K562 (cell line): Measurements from ENCODE around the gene PTP4A1. TPM values are rescaled to one million over a fixed set of nuclear protein-coding genes. Genes with fewer than 3 reads are reported as not detected.
A peak's percentile ranks its signal among the peaks of the same experiment; 100 is the strongest.

Experiments
- ATAC-seq: fragments of 200-7000 bp; cut with Tn5 transposase; 3 replicates; pipeline ENCODE4 v1.9.1; 2020; ENCODE audit warnings: moderate library complexity
- BruUV-seq: library from RNA; stranded (reverse); fragments of 400-500 nt; replicated peaks from 2 replicates; lab custom pipeline; 2021; lab: Mats Ljungman, UMichigan
- CTCF ChIA-PET: fragments of 300-600 bp; formaldehyde crosslinking; extraction: SDS; loops from one replicate; lab custom pipeline; 2021; ENCODE audit warnings: low intra/inter-chr PET ratio; lab: Yijun Ruan, JAX
- POLR2A ChIA-PET: fragments of 300-600, 350-650 bp; sonication (Branson Sonifier 250); formaldehyde crosslinking; extraction: SDS; loops from one replicate; lab custom pipeline; 2021; ENCODE audit warnings: antibody characterized with exemption, inconsistent platforms; lab: Yijun Ruan, JAX
- DNase-seq, 4 experiments: peaks; one replicate each; pipeline versions ENCODE4 v3.0.0 to v3.0.0-alpha.2; 2011 to 2018; ENCODE audit warnings: low spot score in 3 of 4, mixed read lengths in 3 of 4; ENCODE audit errors: extremely low read depth in 1 of 4
- FAIRE-seq: peaks from 2 replicates; lab custom pipeline; 2011; peaks lifted over from hg19 to GRCh38; lab: Jason Lieb, UNC
- H2AFZ ChIP-seq: 2 replicates; pipeline ENCODE4 v1.6.0; 2011; ENCODE audit warnings: low read depth, low read length, control low read depth, inconsistent platforms
- H3K27ac ChIP-seq: fragments of 200-600 bp; 3 replicates; pipeline ENCODE4 v1.8.0; 2011; ENCODE audit warnings: low read depth, mild to moderate bottlenecking, control low read depth, inconsistent platforms, low read length, moderate library complexity, mixed read lengths; ENCODE audit errors: extremely low read depth
- H3K27me3 ChIP-seq, 2 experiments: fragments of 300-600 bp in 1 of 2; 2 replicates in 1 of 2; 3 replicates in 1 of 2; pipeline versions ENCODE4 v1.6.0 to v1.8.0; 2011; ENCODE audit warnings: inconsistent platforms in 2 of 2, low read length in 2 of 2, mild to moderate bottlenecking in 1 of 2, mixed read lengths in 1 of 2, moderate library complexity in 1 of 2; ENCODE audit not compliant: control insufficient read depth in 2 of 2, insufficient read depth in 2 of 2
- H3K36me3 ChIP-seq: fragments of 300-600 bp; 3 replicates; pipeline ENCODE4 v1.8.0; 2011; ENCODE audit warnings: mild to moderate bottlenecking, low read length, inconsistent platforms; ENCODE audit not compliant: control insufficient read depth, insufficient read depth
- H3K4me1 ChIP-seq, 2 experiments: fragments of 200-600 bp in 1 of 2; replicated peaks in 1 of 2; 2 replicates in 1 of 2; 3 replicates in 1 of 2; pipeline versions ENCODE4 v1.5.1 to v1.8.0; 2011; ENCODE audit warnings: inconsistent platforms in 2 of 2, low read length in 2 of 2, mild to moderate bottlenecking in 1 of 2, mixed read lengths in 1 of 2, moderate library complexity in 1 of 2; ENCODE audit not compliant: control insufficient read depth in 2 of 2, insufficient read depth in 2 of 2
- H3K4me2 ChIP-seq: 2 replicates; pipeline ENCODE4 v1.6.1; 2011; ENCODE audit warnings: low read length, control low read depth, inconsistent platforms, mixed read lengths; ENCODE audit not compliant: insufficient read depth
- H3K4me3 ChIP-seq: fragments of 200-600 bp; sonication (generic), shearing (Covaris generic); 2 replicates; pipeline ENCODE4 v1.5.1; 2016; ENCODE audit warnings: control low read depth, inconsistent platforms
- H3K79me2 ChIP-seq: fragments of 200-600 bp; 3 replicates; pipeline ENCODE4 v1.8.0; 2011; ENCODE audit warnings: low read length, inconsistent platforms; ENCODE audit not compliant: control insufficient read depth, insufficient read depth
- H3K9ac ChIP-seq, 2 experiments: 2 replicates each; pipeline versions ENCODE4 v1.6.0 to v1.6.1; 2011; ENCODE audit warnings: low read depth in 2 of 2, low read length in 2 of 2, control low read depth in 1 of 2, inconsistent platforms in 1 of 2, mild to moderate bottlenecking in 1 of 2, mixed read lengths in 1 of 2; ENCODE audit not compliant: insufficient read depth in 1 of 2
- H3K9me1 ChIP-seq: one replicate; pipeline ENCODE4 v1.6.0; 2011; ENCODE audit warnings: inconsistent platforms, mild to moderate bottlenecking, low read length, moderate library complexity; ENCODE audit not compliant: control insufficient read depth, insufficient read depth
- H3K9me3 ChIP-seq: replicated peaks from 2 replicates; pipeline ENCODE4 v1.5.1; 2011; ENCODE audit warnings: low read depth, low read length, inconsistent platforms; ENCODE audit not compliant: control insufficient read depth, insufficient read depth
- H4K20me1 ChIP-seq: replicated peaks from 2 replicates; pipeline ENCODE4 v1.6.1; 2011; ENCODE audit warnings: low read length, inconsistent platforms, mixed read lengths; ENCODE audit not compliant: control insufficient read depth, insufficient read depth
- FOXK2 ChIP-seq, 2 experiments: fragments of 450-650 bp; IDR thresholded peaks in 1 of 2; conservative IDR thresholded peaks in 1 of 2; 2 replicates each; pipeline ENCODE4 v1.6.1; 2016; ENCODE audit warnings: low read depth in 2 of 2, mild to moderate bottlenecking in 1 of 2
- HEY1 ChIP-seq: fragments of 250-450 bp; sonication (Bioruptor Pico); IDR thresholded peaks from 2 replicates; pipeline ENCODE4 v1.5.0; 2020; ENCODE audit warnings: mild to moderate bottlenecking, moderate library complexity, borderline replicate concordance
- HLTF ChIP-seq: fragments of 450-650 bp; IDR thresholded peaks from 2 replicates; pipeline ENCODE4 v1.6.1; 2016
- RBFOX2 ChIP-seq: fragments of 200-400 bp; formaldehyde crosslinking; IDR thresholded peaks from 2 replicates; pipeline ENCODE4 v1.6.1; 2017; ENCODE audit warnings: low read depth, mild to moderate bottlenecking, low read length, moderate library complexity
- SREBF2 ChIP-seq: sonication (generic); formaldehyde crosslinking; IDR thresholded peaks from 2 replicates; pipeline ENCODE4 v1.4.0; 2020; ENCODE audit warnings: mild to moderate bottlenecking, missing genetic modification reagents
- ZNF212 ChIP-seq: fragments of 450-650 bp; formaldehyde crosslinking; IDR thresholded peaks from 2 replicates; pipeline ENCODE4 v1.4.0; 2020; ENCODE audit warnings: mild to moderate bottlenecking
- ZNF561 ChIP-seq: fragments of 450-650 bp; formaldehyde crosslinking; conservative IDR thresholded peaks from 2 replicates; pipeline ENCODE4 v1.4.0; 2020; ENCODE audit warnings: mild to moderate bottlenecking, moderate library complexity
- WGBS: fragments of 100-300 bp; shearing (Covaris generic); methylation state at CpG from one replicate; pipeline ENCODE4 v1.1.6; 2016; ENCODE audit warnings: low coverage, mixed read lengths; ENCODE audit not compliant: insufficient coverage; ENCODE audit errors: missing lambda C conversion rate; 5-methylcytosine and 5-hydroxymethylcytosine counted together
- in situ Hi-C: fragments of 300-500 bp; cut with MboI; formaldehyde crosslinking; loops from 4 replicates; pipeline ENCODE4 v1.15.0; 2018; ENCODE audit warnings: inconsistent platforms, mixed read lengths
- intact Hi-C: fragments of 100-400 bp; cut with micrococcal nuclease; formaldehyde crosslinking; loops from 2 replicates; pipeline ENCODE4 v1.14.2; 2022
- polyA plus RNA-seq, 8 experiments: library from polyadenylated mRNA; depleted of rRNA in 4 of 8; stranded (reverse) in 5 of 8; unstranded in 3 of 8; fragments of >200 nt; fragmentation: Nextera tagmentation in 2 of 8; fragmentation: Illumina TruSeq in 1 of 8; extraction: Ambion mirVana in 2 of 8; extraction: Trizol in 1 of 8; gene quantifications; 2 replicates each; pipeline versions ENCODE4 v1.2.1 to v1.2.3, GENCODE V29; 2011 to 2014; ENCODE audit warnings: inconsistent platforms in 1 of 8, missing spikeins in 1 of 8
- total RNA-seq, 7 experiments: library from RNA; depleted of rRNA in 6 of 7; stranded (reverse); fragments of >200 nt in 6 of 7; fragmentation: Illumina TruSeq in 2 of 7; extraction: Trizol in 2 of 7; gene quantifications; 2 replicates each; pipeline versions ENCODE4 v1.2.1 to v1.2.3, GENCODE V29; 2011 to 2021; ENCODE audit warnings: low replicate concordance in 1 of 7
- TF ChIP-seq, protein P1 (sequence below): fragments of 450-650 bp; formaldehyde crosslinking; IDR thresholded peaks from 2 replicates; pipeline ENCODE4 v1.4.0; 2020; ENCODE audit warnings: mild to moderate bottlenecking, moderate library complexity

PTP4A1 gene
- total and polyA plus RNA-seq, 9 of the 15 experiments (the other 6 are each of a cell fraction or from before 2014, with no cell fraction given): 3.7 to 67.5 (median 13.1) TPM

DNA sequence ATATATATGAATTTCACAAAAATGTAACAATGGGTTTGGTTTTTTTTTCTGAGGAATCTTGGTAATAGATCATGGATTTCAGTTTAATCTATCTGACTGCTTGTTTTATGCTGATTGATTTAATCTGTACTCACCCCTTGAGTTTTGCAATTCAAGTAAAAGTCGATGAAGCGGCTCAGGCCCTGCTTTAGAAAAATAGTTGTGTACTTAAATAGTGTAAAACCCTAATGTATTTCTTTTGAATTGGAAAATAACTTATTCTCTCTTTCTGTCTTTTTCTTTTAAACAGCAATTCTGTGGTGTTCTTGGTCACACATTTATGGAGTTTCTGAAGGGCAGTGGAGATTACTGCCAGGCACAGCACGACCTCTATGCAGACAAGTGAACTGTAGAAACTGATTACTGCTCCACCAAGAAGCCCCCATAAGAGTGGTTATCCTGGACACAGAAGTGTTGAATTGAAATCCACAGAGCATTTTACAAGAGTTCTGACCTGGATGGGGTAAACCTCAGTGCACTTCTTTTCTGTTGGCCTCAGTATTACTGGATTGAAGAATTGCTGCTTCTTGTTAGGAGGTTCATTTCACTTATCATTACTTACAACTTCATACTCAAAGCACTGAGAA, 4.0 kb downstream of the PTP4A1 start:
- intact Hi-C loops (loop anchor here (10.0 kb wide), 1 partner anchor 131 kb away; no protein-coding TSS in a partner anchor), in situ Hi-C loops (no loop called here)
- ChIA-PET POLR2A (interaction anchor here (0.6 kb wide), 1 partner anchor 38 kb away, joined by 3 read pairs; no protein-coding TSS in a partner anchor), CTCF (no interaction called here)
- Histone ChIP-seq H3K4me3 (no peak overlapping the region), H2AFZ (no peak overlapping the region), H3K9me3 (no peaks in the 10 kb centered on the region), H3K4me2 (no peak overlapping the region), H3K27ac (no peak overlapping the region), H3K9me1 (no peaks in the 10 kb centered on the region), H3K27me3 (no peaks in the 10 kb centered on the region), H4K20me1 (peaks cover 9% of the 10 kb centered on the region; the same call in 1 of the 2 replicates), H3K79me2 (peaks cover 57% of the 10 kb centered on the region), H3K4me1 (peaks cover 6 to 11% of the 10 kb centered on the region in 2 experiments; a peak in 3 of 5 replicates), H3K9ac (no peak overlapping the region), H3K36me3 (peaks cover 55% of the 10 kb centered on the region)
- ATAC-seq (no peak), FAIRE-seq (no peak), DNase-seq (no peak)
- TF ChIP-seq HEY1 (CRISPR knock-in tag): no peak
- TF ChIP-seq RBFOX2: 0 out of 2 replicates have a peak, but pooled peaks have one; percentile 3
- no TSS peak for BruUV-seq
- 90% methylated on average over 3 of the region's 3 CpGs for WGBS

DNA sequence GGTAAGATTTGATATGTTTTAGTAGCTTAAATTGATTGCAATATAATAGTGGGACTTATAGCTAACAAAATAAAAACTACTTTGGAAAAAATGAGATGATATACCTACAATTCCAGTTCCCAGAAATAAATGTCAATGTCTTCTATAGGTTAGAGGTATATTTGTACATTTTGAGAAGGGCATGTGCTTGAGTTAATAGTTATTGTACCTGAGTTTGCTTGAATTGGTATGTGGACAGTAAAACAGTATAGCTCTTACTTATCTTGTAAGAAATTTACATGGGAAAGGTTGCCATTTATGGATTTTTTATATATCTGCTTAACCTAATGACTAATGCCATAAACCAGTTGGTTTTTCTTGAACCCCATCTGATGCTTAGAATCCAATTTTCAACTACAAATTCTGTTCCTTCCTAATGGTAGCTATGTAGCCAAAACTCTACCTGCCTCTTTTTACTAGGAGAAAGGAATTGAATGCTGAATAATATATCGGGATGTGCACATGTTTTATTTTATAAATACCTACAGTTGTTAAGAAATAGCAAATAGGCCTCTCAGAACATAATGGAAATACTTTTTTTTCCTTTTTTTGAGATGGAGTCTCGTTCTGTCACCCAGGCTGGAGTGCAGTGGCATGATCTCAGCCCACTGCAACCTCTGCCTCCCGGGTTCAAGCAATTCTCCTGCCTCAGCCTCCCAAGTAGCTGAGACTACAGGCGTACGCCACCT, 4.9 kb downstream of the PTP4A1 start:
- no peak overlapping the region for H2AFZ ChIP-seq
- no peaks in the 10 kb centered on the region for H3K9me1 ChIP-seq
- H3K79me2 ChIP-seq: peaks cover 53% of the 10 kb centered on the region
- peaks cover 9% of the 10 kb centered on the region; the same call in 1 of the 2 replicates for H4K20me1 ChIP-seq
- no peak overlapping the region for H3K4me3 ChIP-seq
- peaks cover 61% of the 10 kb centered on the region for H3K36me3 ChIP-seq
- H3K9ac ChIP-seq: no peak overlapping the region
- in situ Hi-C loops: no loop called here
- intact Hi-C loops: loop anchor here (10.0 kb wide), 1 partner anchor 132 kb away; no protein-coding TSS in a partner anchor
- no peak for DNase-seq
- TF ChIP-seq RBFOX2: 0 out of 2 replicates have a peak, but pooled peaks have one; percentile 22
- no peak for TF ChIP-seq HLTF
- TF ChIP-seq, protein P1, sequence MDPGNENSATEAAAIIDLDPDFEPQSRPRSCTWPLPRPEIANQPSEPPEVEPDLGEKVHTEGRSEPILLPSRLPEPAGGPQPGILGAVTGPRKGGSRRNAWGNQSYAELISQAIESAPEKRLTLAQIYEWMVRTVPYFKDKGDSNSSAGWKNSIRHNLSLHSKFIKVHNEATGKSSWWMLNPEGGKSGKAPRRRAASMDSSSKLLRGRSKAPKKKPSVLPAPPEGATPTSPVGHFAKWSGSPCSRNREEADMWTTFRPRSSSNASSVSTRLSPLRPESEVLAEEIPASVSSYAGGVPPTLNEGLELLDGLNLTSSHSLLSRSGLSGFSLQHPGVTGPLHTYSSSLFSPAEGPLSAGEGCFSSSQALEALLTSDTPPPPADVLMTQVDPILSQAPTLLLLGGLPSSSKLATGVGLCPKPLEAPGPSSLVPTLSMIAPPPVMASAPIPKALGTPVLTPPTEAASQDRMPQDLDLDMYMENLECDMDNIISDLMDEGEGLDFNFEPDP (CRISPR knock-in tag): no peak
- no peak for TF ChIP-seq ZNF212 (CRISPR knock-in tag)
- no peak for TF ChIP-seq SREBF2 (CRISPR knock-in tag)
- no peak for TF ChIP-seq ZNF561 (CRISPR knock-in tag)
- no peak for TF ChIP-seq FOXK2 (conservative IDR thresholded peaks at IDR 0.05 in 1 of 2, IDR thresholded peaks at IDR 0.05 in 1 of 2; ENCODE audit: low read depth in 2 of 2)
- H3K27me3 ChIP-seq: no peaks in the 10 kb centered on the region
- H3K27ac ChIP-seq: no peak overlapping the region
- H3K9me3 ChIP-seq: no peaks in the 10 kb centered on the region
- 97% methylated on average over 5 of the region's 5 CpGs for WGBS
- no TSS peak for BruUV-seq
- peaks cover 0 to 5% of the 10 kb centered on the region in 2 experiments; a peak in 2 of 5 replicates for H3K4me1 ChIP-seq
- ATAC-seq: no peak
- no peak overlapping the region for H3K4me2 ChIP-seq
- no peak for FAIRE-seq
- ChIA-PET CTCF (no interaction called here), POLR2A (interaction anchor here (0.6 kb wide), 1 partner anchor 37 kb away, joined by 3 read pairs; no protein-coding TSS in a partner anchor)
